Neural cell (in vitro differentiated cells): Measurements from ENCODE around the gene PFKFB3. TPM values are rescaled to one million over a fixed set of nuclear protein-coding genes. Genes with fewer than 3 reads are reported as not detected.

Experiments
- H2AFZ ChIP-seq: fragments of 200-600, 300-800 bp; sonication (generic), shearing (Covaris generic); 2 replicates; pipeline ENCODE4 v1.6.0; 2014; ENCODE audit warnings: low read depth, mild to moderate bottlenecking, antibody characterized with exemption, low read length, moderate library complexity
- H3F3A ChIP-seq: fragments of 200-600 bp; shearing (Covaris generic); 2 replicates; pipeline ENCODE4 v1.6.1; 2016; ENCODE audit warnings: mild to moderate bottlenecking, moderate library complexity, mixed read lengths, antibody characterized with exemption, low read length; ENCODE audit not compliant: insufficient read depth, poor library complexity, severe bottlenecking
- H3K27ac ChIP-seq: fragments of 200-600, 300-800 bp; sonication (generic), shearing (Covaris generic); 2 replicates; pipeline ENCODE4 v1.5.1; 2014; ENCODE audit warnings: mild to moderate bottlenecking, low read length, moderate library complexity
- H3K27me3 ChIP-seq: fragments of 300-800, 200-600 bp; sonication (generic), shearing (Covaris generic); 2 replicates; pipeline ENCODE4 v1.6.0; 2014; ENCODE audit warnings: mild to moderate bottlenecking, low read depth, low read length, moderate library complexity; ENCODE audit not compliant: insufficient read depth
- H3K36me3 ChIP-seq: fragments of 300-800, 200-600 bp; sonication (generic), shearing (Covaris generic); 2 replicates; pipeline ENCODE4 v1.5.1; 2014; ENCODE audit warnings: mild to moderate bottlenecking, antibody characterized with exemption, low read length, moderate library complexity; ENCODE audit not compliant: insufficient read depth
- H3K4me2 ChIP-seq: fragments of 300-800, 200-600 bp; sonication (generic), shearing (Covaris generic); 2 replicates; pipeline ENCODE4 v1.6.0; 2014; ENCODE audit warnings: mild to moderate bottlenecking, low read length
- H3K4me3 ChIP-seq: fragments of 300-800, 200-600 bp; sonication (generic), shearing (Covaris generic); 2 replicates; pipeline ENCODE4 v1.5.1; 2014; ENCODE audit warnings: mild to moderate bottlenecking, low read length, moderate library complexity
- H3K79me2 ChIP-seq: fragments of 200-600 bp; shearing (Covaris generic); replicated peaks from 2 replicates; pipeline ENCODE4 v1.6.0; 2014; ENCODE audit warnings: mild to moderate bottlenecking, low read length, moderate library complexity; ENCODE audit not compliant: insufficient read depth
- H3K9ac ChIP-seq: fragments of 300-800, 200-600 bp; sonication (generic), shearing (Covaris generic); 2 replicates; pipeline ENCODE4 v1.6.1; 2016; ENCODE audit warnings: mild to moderate bottlenecking, low read length, mixed read lengths
- H3K9me2 ChIP-seq: fragments of 200-600 bp; shearing (Covaris generic); 2 replicates; pipeline ENCODE4 v1.6.1; 2016; ENCODE audit warnings: mild to moderate bottlenecking, low read length, mixed read lengths; ENCODE audit not compliant: insufficient read depth
- H3K9me3 ChIP-seq: fragments of 200-600, 300-800 bp; sonication (generic), shearing (Covaris generic); 2 replicates; pipeline ENCODE4 v1.6.1; 2016; ENCODE audit warnings: mild to moderate bottlenecking, mixed run types, low read length, moderate library complexity, mixed read lengths
- H4K20me1 ChIP-seq: fragments of 200-600 bp; shearing (Covaris generic); 2 replicates; pipeline ENCODE4 v1.6.1; 2016; ENCODE audit warnings: mild to moderate bottlenecking, mixed run types; ENCODE audit not compliant: insufficient read depth
- EP300 ChIP-seq: fragments of 450-650 bp; conservative IDR thresholded peaks from 2 replicates; pipeline ENCODE4 v1.6.1; 2014; ENCODE audit warnings: antibody characterized with exemption, mild to moderate bottlenecking, moderate library complexity; ENCODE audit not compliant: poor library complexity, severe bottlenecking
- EZH2 ChIP-seq: fragments of 200-600, 300-800 bp; shearing (Covaris generic), sonication (generic); IDR thresholded peaks from 2 replicates; pipeline ENCODE4 v1.6.1; 2014; ENCODE audit warnings: antibody characterized with exemption, low read length, borderline replicate concordance, mild to moderate bottlenecking; ENCODE audit not compliant: insufficient read depth, poor library complexity, severe bottlenecking
- MXI1 ChIP-seq: fragments of 450-650 bp; conservative IDR thresholded peaks from 2 replicates; pipeline ENCODE4 v1.6.1; 2014; ENCODE audit warnings: antibody characterized with exemption, mild to moderate bottlenecking; ENCODE audit not compliant: poor library complexity, severe bottlenecking
- POLR2AphosphoS5 ChIP-seq: IDR thresholded peaks from 2 replicates; pipeline ENCODE4 v1.6.1; 2012
- RAD21 ChIP-seq: fragments of 450-650 bp; conservative IDR thresholded peaks from 2 replicates; pipeline ENCODE4 v1.6.1; 2014; ENCODE audit warnings: antibody characterized with exemption, mild to moderate bottlenecking, moderate library complexity
- SMC3 ChIP-seq: fragments of 450-650 bp; conservative IDR thresholded peaks from 2 replicates; pipeline ENCODE4 v1.6.1; 2014; ENCODE audit warnings: antibody characterized with exemption, mild to moderate bottlenecking, moderate library complexity; ENCODE audit not compliant: poor library complexity
- TAF1 ChIP-seq: IDR thresholded peaks from 2 replicates; pipeline ENCODE4 v1.6.1; 2012; ENCODE audit warnings: low read depth
- polyA plus RNA-seq: library from polyadenylated mRNA; depleted of rRNA; stranded (reverse); fragments of >200 nt; gene quantifications from 2 replicates; pipeline ENCODE4 v1.2.3, GENCODE V29; 2014
- TF ChIP-seq, protein P1 (sequence below): IDR thresholded peaks from 2 replicates; pipeline ENCODE4 v1.6.1; 2012; ENCODE audit warnings: borderline replicate concordance
- TF ChIP-seq, protein P2 (sequence below): fragments of 450-650 bp; IDR thresholded peaks from 2 replicates; pipeline ENCODE4 v1.5.1; 2014; ENCODE audit warnings: antibody characterized with exemption, mild to moderate bottlenecking, moderate library complexity; ENCODE audit not compliant: poor library complexity, severe bottlenecking

Gene PFKFB3
- polyA plus RNA-seq, 1 donor from 2014 or later: 33.4 TPM

DNA sequence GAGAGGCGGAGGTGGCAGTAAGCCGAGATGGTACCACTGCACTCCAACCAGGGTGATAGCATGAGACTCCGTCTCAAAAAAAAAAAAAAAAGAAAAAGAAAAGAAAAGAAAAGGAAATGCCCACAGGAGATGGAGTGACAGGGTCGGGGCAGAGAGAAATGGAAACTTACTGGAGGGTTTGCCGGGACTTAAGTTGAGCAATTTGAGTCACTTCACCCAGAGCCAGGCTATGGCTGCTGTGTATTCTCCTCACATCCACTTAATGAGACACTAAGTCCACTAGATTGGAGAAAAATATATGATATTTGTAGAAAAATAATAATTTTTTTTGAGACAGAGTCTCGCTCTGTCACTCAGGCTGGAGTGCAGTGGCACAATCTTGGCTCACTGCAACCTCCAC lies 4.6 kb upstream of the PFKFB3 start:
- Histone ChIP-seq H3K27ac (no peak overlapping the region), H3K9me3 (no peaks in the 10 kb centered on the region), H3K27me3 (peaks cover 15% of the 10 kb centered on the region), H3K36me3 (no peaks in the 10 kb centered on the region), H3K79me2 (no peaks in the 10 kb centered on the region), H4K20me1 (no peaks in the 10 kb centered on the region), H3K4me2 (no peak overlapping the region), H3K4me3 (no peak overlapping the region), H3F3A (no peaks in the 10 kb centered on the region), H3K9me2 (no peaks in the 10 kb centered on the region), H3K9ac (no peak overlapping the region), H2AFZ (no peak overlapping the region)
- TF ChIP-seq POLR2AphosphoS5 (no peak), SMC3 (no peak), EZH2 (no peak), MXI1 (no peak), RAD21 (no peak), EP300 (no peak), TAF1 (no peak)
- TF ChIP-seq, protein P1, sequence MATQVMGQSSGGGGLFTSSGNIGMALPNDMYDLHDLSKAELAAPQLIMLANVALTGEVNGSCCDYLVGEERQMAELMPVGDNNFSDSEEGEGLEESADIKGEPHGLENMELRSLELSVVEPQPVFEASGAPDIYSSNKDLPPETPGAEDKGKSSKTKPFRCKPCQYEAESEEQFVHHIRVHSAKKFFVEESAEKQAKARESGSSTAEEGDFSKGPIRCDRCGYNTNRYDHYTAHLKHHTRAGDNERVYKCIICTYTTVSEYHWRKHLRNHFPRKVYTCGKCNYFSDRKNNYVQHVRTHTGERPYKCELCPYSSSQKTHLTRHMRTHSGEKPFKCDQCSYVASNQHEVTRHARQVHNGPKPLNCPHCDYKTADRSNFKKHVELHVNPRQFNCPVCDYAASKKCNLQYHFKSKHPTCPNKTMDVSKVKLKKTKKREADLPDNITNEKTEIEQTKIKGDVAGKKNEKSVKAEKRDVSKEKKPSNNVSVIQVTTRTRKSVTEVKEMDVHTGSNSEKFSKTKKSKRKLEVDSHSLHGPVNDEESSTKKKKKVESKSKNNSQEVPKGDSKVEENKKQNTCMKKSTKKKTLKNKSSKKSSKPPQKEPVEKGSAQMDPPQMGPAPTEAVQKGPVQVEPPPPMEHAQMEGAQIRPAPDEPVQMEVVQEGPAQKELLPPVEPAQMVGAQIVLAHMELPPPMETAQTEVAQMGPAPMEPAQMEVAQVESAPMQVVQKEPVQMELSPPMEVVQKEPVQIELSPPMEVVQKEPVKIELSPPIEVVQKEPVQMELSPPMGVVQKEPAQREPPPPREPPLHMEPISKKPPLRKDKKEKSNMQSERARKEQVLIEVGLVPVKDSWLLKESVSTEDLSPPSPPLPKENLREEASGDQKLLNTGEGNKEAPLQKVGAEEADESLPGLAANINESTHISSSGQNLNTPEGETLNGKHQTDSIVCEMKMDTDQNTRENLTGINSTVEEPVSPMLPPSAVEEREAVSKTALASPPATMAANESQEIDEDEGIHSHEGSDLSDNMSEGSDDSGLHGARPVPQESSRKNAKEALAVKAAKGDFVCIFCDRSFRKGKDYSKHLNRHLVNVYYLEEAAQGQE: no peak

DNA sequence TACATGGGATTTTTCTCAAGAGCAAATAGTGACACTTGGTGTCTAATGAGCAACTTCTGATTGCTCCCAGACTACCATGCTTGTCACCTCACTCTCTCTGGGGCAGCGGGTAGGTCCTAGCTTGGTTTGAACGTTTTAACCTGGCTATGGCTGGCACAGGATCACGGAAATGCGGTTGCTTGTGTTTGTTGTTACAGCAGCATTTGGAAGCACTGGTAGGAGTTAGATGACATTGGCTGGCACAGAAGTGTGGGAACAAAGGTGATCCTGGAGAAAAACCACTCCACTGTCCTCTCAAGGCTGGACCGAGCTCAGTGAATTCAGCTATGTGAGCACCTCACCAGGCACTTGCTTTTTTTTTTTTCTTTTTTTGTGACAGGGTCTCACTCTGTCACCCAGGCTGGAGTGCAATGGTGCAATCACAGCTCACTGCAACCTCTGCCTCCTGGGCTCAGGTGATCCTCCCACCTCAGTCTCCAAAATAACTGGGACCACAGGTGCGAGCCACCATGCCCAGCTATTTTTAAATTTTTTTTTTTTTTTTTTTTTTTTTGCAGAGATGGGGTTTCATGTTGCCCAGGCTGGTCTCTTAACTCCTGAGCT lies 3.5 kb upstream of the PFKFB3 start:
- no peaks in the 10 kb centered on the region for H4K20me1 ChIP-seq
- no peaks in the 10 kb centered on the region for H3K9me2 ChIP-seq
- no peak overlapping the region for H3K4me3 ChIP-seq
- no peak overlapping the region for H3K4me2 ChIP-seq
- H3K27me3 ChIP-seq: peaks cover 15% of the 10 kb centered on the region
- H3K36me3 ChIP-seq: no peaks in the 10 kb centered on the region
- TF ChIP-seq TAF1: no peak
- no peak for TF ChIP-seq MXI1
- TF ChIP-seq RAD21: no peak
- TF ChIP-seq SMC3: no peak
- TF ChIP-seq POLR2AphosphoS5: no peak
- no peak for TF ChIP-seq EZH2
- TF ChIP-seq, protein P2, sequence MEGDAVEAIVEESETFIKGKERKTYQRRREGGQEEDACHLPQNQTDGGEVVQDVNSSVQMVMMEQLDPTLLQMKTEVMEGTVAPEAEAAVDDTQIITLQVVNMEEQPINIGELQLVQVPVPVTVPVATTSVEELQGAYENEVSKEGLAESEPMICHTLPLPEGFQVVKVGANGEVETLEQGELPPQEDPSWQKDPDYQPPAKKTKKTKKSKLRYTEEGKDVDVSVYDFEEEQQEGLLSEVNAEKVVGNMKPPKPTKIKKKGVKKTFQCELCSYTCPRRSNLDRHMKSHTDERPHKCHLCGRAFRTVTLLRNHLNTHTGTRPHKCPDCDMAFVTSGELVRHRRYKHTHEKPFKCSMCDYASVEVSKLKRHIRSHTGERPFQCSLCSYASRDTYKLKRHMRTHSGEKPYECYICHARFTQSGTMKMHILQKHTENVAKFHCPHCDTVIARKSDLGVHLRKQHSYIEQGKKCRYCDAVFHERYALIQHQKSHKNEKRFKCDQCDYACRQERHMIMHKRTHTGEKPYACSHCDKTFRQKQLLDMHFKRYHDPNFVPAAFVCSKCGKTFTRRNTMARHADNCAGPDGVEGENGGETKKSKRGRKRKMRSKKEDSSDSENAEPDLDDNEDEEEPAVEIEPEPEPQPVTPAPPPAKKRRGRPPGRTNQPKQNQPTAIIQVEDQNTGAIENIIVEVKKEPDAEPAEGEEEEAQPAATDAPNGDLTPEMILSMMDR: no peak
- TF ChIP-seq, protein P1: no peak
- no peaks in the 10 kb centered on the region for H3K9me3 ChIP-seq
- H2AFZ ChIP-seq: no peak overlapping the region
- no peaks in the 10 kb centered on the region for H3F3A ChIP-seq
- peaks cover 6% of the 10 kb centered on the region for H3K79me2 ChIP-seq
- H3K9ac ChIP-seq: no peak overlapping the region
- H3K27ac ChIP-seq: no peak overlapping the region
